NCI-H2029 treated with DMSO at 0.1 percent for 48 hours (cell line): ENCODE results near the gene ANP32B.
"Not testable (repeated sequence)": the region's sequence is repeated elsewhere in the genome, so short reads cannot be mapped to it uniquely, and the experiment has no call there.

ENCODE experiments used
- DNase-seq: peaks from one replicate; lab custom pipeline; 2025; lab: John Stamatoyannopoulos, UW

ANP32B gene

DNA sequence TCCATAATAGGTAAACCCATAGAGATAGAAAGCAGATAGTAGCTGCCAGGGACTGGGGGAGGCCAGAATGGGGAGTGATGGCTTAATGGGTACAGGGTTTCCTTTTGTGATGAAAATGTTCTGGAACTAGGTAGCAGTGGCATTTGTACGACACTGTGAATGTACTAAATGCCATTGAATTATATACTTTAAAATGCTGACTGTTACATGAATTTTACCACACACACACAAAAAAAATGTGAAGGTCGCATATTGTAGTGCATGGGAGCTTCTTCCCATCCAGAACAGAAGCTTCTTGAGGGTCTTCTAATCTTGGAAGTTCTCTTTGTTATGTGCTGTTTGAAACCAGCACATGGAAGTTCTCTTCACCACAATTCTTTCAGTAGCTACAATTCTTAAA lies 19.9 kb upstream of the ANP32B start:
- no peak for DNase-seq

DNA sequence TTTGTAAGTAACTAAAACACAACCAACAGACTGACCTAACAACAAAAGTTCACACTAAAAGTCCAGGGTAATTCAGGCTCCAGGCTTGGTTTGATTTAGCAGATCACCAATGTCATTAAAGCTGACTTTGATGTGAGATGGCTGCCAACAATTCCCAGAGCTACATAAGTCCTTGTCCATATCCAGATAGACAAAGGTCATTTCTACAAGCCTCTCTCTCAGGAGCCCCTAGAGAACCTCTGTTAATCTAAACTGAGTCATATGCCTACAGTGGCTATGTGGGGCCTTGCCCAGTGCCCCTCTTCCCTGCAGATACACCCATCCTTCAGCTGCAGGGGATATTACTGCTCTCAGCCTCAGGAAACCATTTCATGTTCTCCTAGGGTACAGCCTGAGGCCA lies 18.2 kb upstream of the ANP32B start:
- no peak for DNase-seq

- no peak for DNase-seq
Measured at GRCh38 chr9:97966493-97966892, 16.6 kb upstream of the ANP32B start.

DNA sequence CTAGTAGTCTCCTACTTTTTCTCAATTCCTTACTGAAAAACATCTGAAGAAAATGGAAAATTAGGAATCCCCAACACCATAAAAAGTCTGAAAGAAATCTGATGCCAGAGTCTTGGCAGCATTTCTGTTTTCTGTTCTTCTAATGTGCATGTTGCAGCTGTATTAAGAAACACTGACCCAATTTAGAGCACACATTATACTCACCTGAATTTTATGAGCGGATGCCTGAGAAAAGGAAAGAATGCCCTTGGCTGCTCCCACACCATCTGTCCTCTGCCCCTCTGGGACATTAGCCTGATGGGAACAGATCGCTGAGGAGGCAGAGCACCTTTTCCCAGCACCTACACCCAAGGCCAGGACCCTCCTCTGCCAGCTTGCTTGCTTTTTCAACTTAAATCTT lies 14.1 kb upstream of the ANP32B start:
- DNase-seq, result no peak

- DNase-seq, result no peak
Measured at GRCh38 chr9:97970165-97970564, 13.0 kb upstream of the ANP32B start.

GRCh38 chr9:97972753-97973152 lies 10.4 kb upstream of the ANP32B start:
- no peak for DNase-seq

DNA sequence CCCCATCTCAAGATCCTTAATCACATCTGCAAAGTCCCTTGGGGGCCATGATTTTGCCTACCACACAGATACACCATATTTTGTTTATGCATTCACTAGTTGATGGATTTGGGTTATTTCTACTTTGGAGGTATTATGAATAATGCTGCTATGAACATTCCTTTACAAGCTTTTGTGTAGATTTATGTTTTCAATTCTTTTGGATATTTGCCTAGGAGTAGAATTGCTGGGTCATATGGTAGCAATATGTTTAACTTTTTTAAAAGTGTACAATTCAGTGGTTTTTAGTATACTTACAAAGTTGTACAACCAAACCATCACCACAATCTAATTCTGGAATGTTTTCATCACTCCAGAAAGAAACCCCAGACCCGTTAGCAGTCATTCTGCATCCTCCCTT lies 7.8 kb upstream of the ANP32B start:
- no peak for DNase-seq

- DNase-seq, result not testable (repeated sequence)
Measured at GRCh38 chr9:97976633-97977032, 6.5 kb upstream of the ANP32B start.

DNA sequence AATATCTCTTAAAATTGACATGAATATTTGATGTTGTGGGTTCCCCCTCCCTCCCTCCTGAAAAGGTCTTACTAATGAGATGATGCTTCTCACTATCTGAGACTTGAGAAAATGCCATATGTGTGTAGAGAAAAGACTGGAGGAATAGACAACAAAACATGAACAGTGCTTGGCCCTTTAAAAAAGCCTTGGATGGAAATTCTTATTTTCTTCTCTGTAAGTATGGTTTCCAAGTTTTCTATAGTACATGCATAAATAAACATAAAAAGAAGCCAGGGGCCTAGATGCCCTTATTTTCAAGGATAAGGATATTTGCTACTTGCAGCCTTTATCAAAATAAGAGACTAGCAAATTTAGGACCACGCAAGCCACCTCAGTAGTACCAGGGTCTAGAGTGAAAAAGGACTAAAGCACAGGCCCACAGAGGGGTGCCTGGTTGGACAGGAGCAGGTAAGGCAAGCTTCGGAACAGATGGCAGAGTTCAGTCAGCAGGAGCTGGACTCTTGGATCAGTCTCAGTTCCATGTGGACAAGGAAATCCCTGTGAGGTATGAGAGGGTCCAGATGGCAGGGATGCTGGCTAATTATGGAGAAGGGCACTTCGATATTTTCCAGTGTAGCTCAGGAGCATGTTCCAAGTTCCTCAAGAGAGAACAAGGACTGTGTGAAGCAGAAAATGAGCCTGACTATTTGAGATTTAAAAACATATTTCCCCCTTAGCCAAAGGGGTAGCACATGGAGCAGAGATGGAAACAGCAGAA lies 4.6 kb upstream of the ANP32B start:
- DNase-seq, result no peak

DNA sequence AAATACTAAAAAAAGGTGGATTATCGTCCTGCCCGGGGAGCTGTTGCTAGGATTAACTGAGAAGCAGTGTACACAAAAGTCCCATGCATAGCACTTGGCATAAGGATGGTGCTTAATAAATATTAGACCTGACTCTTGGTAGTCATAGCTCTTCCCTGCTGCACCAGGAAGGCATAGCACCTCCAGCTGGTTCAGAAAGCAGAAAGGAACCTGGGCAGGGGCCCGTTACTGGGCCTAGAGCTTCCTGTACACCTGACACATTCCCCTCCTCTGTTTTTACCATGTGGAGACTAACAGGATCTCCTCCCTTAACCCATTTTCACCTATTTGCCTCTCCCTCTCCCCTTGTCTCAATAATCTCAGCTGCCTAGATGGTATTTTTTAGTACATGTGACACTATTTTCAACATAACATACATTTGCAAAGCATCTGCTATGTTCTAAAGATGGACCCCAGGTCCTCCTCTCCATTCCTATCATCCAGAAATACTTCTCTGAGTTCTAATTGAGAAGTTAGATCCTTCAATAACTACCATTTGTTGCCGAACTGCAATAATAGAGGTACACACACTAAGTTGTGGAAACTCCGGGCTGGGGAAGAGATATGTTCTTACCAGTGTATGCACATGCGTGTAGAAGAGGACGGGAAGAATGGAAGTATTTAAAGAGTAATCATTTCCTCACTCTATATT lies 3.2 kb upstream of the ANP32B start:
- DNase-seq, result no peak

DNA sequence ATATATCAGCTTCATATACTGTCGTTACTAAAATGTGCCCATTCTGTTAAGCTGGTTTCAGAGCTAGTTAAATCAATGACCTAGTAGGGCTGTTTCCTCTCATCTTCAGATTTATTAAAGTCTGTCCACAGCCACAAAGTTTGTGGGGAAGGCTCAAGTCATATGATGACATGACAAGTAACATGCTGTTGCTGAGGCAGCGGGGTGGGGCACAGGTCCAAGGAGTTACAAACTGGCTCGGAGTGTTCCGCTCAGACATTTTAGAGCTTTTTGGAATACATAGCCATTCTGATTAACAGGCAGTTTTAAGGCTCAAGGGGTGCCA lies 2.7 kb upstream of the ANP32B start:
- DNase-seq, result no peak

- no peak for DNase-seq
Measured at GRCh38 chr9:97980918-97981845, 2.0 kb upstream of the ANP32B start.

DNA sequence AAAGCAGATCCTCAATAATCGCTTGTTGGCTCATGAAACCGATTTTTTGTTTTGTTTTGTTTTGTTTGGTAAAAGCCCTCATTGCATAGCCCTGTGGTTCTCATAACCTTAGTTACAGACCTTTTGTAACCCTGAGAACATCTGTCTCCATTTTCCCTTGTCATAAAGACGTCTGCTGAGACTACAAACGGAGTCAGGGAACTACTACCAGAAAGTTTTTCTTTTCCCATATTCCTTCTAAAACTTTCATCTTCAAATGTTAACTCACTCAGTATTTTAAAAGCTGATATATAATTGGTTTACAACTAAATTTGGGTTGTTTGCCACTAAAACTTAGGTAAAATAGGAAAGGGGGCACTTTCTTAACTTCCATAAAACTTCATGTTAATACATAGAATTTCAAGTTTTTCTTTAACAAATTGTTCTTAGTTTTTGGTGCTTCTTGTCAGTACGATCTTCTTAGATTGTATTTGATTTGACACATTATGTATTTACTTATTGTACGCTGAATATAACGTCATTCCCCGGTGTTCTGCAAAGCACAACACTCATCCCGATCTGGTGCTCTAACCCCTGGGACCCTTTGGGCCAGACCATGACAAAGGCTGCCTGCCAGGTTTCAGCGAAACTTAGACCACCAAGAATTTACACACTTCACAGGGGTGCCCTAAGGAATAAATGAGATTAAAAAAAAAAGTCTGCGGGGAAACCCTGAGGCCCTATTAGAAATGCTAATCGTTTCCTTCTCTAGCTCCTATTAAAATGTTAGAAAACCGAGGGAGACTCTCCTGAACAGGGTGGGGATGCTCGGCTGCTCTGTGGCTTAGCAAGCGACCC lies 1.1 kb upstream of the ANP32B start:
- no peak for DNase-seq

DNA sequence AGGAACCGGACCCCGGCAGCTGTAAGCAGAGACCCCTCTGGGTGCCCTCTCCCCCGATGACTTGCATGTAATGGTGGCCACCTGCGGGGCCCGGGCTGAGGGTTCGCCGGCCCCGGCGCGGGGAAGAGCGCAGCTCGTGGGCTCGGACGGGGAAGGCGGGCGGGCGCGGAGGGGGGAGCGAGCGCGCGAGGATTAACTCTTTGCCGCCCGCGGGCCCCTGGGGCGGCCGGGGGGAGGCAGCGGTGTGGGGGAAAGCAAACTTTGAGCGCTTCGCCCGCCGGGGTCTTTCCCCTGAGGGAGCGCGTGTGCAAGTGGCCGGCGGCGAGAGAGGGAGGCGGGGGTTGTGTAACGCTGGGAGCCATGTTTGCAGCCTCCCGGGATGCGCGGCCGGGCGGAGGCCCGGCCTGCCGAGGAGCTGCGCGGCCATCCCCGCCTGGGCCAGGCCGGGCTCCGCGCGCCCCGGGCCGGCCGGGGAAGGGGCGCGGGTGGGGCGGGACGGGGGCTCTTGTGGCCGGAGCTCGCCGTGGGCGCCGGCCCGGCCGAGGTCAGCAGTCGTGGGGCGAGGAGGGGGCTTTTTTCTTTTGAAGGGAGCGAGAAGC lies 547 bp downstream of the ANP32B start:
- no peak for DNase-seq

GRCh38 chr9:97984188-97985057 lies 1.3 kb downstream of the ANP32B start:
- no peak for DNase-seq

GRCh38 chr9:97985058-97985861 lies 2.1 kb downstream of the ANP32B start:
- peak; percentile 32 for DNase-seq

DNA sequence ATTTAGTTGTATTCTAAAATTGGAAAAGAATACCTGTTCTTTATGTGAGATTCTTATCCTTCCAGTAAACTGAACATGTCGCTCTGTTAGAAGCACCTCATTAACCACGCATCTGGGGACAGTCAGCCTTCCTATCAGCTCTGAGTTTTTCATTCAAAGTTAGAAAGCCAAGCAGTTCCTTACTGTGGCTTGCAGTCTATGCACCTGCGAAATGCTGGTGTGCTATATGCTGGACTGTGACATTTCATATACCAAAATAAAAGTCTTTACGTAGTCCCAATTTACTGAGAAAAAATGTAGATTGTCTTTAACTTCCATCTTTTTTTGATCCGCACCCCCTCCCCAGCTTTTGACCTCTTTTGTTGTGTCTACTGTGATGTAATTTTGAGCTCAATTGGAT lies 4.3 kb downstream of the ANP32B start:
- no peak for DNase-seq

DNA sequence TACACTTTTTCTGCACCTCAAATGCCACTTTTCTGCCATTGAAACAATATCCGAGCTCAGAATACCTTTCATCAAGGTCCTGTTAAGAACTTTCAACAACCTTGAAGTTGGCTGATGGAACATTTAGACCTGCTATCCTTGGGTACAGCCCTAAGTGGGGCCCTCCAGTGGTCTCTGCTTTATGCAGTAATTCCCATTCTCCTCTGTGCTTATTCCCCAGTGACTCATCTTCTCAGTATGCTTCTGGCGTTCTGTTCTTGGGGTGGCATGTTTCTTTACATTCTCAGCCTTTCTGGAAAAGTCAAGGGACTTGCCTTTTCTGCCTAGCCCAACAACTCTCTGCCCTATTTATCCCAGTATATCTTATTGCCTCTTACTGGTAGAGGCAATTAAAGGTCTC lies 7.1 kb downstream of the ANP32B start:
- no peak for DNase-seq

DNA sequence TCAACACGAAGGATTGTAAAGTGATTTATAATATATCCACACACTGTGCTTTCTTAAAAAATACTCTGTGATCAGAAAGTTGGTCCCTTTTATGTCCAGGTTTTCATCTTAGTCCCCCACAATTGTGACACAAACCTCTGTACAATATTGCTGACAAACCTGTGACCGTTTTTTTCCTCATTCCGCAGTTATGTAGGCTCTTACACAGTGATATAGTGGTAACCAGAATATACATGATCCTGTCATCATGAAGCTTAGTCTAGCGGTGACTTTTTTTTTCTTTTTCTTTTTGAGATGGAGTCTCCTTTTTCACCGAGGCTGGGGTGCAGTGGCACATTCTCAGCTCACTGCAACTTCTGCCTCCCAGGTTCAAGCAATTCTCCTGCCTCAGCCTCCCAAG lies 8.7 kb downstream of the ANP32B start:
- DNase-seq, result no peak

GRCh38 chr9:97992219-97992618 lies 9.1 kb downstream of the ANP32B start:
- DNase-seq, result no peak
